Measurements from ENCODE around the gene ADAM12. TPM values are rescaled to one million over a fixed set of nuclear protein-coding genes. Genes with fewer than 3 reads are reported as not detected.

Gene ADAM12
- total RNA-seq, 2 donors from 2014 or later: 0.27 to 2.2 TPM

- DNase-seq (ENCODE audit: low spot score): no peak
- ATAC-seq (ENCODE audit: insufficient number of reproducible peaks, low FRiP score, low read depth): no peak
- H3K36me3 ChIP-seq: no peaks in the 10 kb centered on the region
- no peak overlapping the region for H3K27ac ChIP-seq
- no peak for TF ChIP-seq CTCF (IDR thresholded peaks at IDR 0.05)
- H3K4me1 ChIP-seq (ENCODE audit: control insufficient read depth in 1 of 2, low read depth in 2 of 2): no peaks in the 10 kb centered on the region
- no peaks in the 10 kb centered on the region for H3K9me3 ChIP-seq
- no peak overlapping the region for H3K4me3 ChIP-seq
- H3K27me3 ChIP-seq (replicated peaks; ENCODE audit: insufficient read depth): no peaks in the 10 kb centered on the region
Observed at GRCh38 chr10:126126023-126126422, 262.3 kb downstream of the ADAM12 start.

GRCh38 chr10:126124668-126125349 lies 263.5 kb downstream of the ADAM12 start:
- H3K4me1 ChIP-seq (ENCODE audit: control insufficient read depth in 1 of 2, low read depth in 2 of 2): no peaks in the 10 kb centered on the region
- no peak overlapping the region for H3K4me3 ChIP-seq
- ATAC-seq (ENCODE audit: insufficient number of reproducible peaks, low FRiP score, low read depth) (no peak), DNase-seq (ENCODE audit: low spot score) (no peak)
- H3K27ac ChIP-seq: no peak overlapping the region
- no peak for TF ChIP-seq CTCF (IDR thresholded peaks at IDR 0.05)
- H3K36me3 ChIP-seq: no peaks in the 10 kb centered on the region
- H3K9me3 ChIP-seq: no peaks in the 10 kb centered on the region
- H3K27me3 ChIP-seq (replicated peaks; ENCODE audit: insufficient read depth): no peaks in the 10 kb centered on the region

- Histone ChIP-seq H3K27ac (no peak overlapping the region), H3K4me3 (no peak overlapping the region), H3K4me1 (ENCODE audit: control insufficient read depth in 1 of 2, low read depth in 2 of 2) (no peaks in the 10 kb centered on the region), H3K27me3 (replicated peaks; ENCODE audit: insufficient read depth) (no peaks in the 10 kb centered on the region), H3K9me3 (no peaks in the 10 kb centered on the region), H3K36me3 (no peaks in the 10 kb centered on the region)
- DNase-seq (ENCODE audit: low spot score): no peak
- no peak for TF ChIP-seq CTCF (IDR thresholded peaks at IDR 0.05)
- ATAC-seq (ENCODE audit: insufficient number of reproducible peaks, low FRiP score, low read depth): no peak
Observed at GRCh38 chr10:126124046-126124445, 264.2 kb downstream of the ADAM12 start.

GRCh38 chr10:126123466-126123865 lies 264.8 kb downstream of the ADAM12 start:
- Histone ChIP-seq H3K4me3 (no peak overlapping the region), H3K4me1 (ENCODE audit: control insufficient read depth in 1 of 2, low read depth in 2 of 2) (no peaks in the 10 kb centered on the region), H3K9me3 (no peaks in the 10 kb centered on the region), H3K27ac (no peak overlapping the region), H3K27me3 (replicated peaks; ENCODE audit: insufficient read depth) (no peaks in the 10 kb centered on the region), H3K36me3 (no peaks in the 10 kb centered on the region)
- no peak for TF ChIP-seq CTCF (IDR thresholded peaks at IDR 0.05)
- no peak for ATAC-seq (ENCODE audit: insufficient number of reproducible peaks, low FRiP score, low read depth)
- no peak for DNase-seq (ENCODE audit: low spot score)

GRCh38 chr10:126122881-126123280 lies 265.4 kb downstream of the ADAM12 start:
- H3K27ac ChIP-seq: no peak overlapping the region
- TF ChIP-seq CTCF (IDR thresholded peaks at IDR 0.05): no peak

More at GRCh38 chr10:126122881-126123280, 265.4 kb downstream of the ADAM12 start:
- H3K4me1 ChIP-seq (ENCODE audit: control insufficient read depth in 1 of 2, low read depth in 2 of 2): no peaks in the 10 kb centered on the region
- no peaks in the 10 kb centered on the region for H3K36me3 ChIP-seq
- no peak overlapping the region for H3K4me3 ChIP-seq
- no peak for DNase-seq (ENCODE audit: low spot score)
- no peaks in the 10 kb centered on the region for H3K27me3 ChIP-seq (replicated peaks; ENCODE audit: insufficient read depth)
- no peaks in the 10 kb centered on the region for H3K9me3 ChIP-seq
- no peak for ATAC-seq (ENCODE audit: insufficient number of reproducible peaks, low FRiP score, low read depth)
